Measurements from ENCODE around the gene FPR2.

FPR2 gene

DNA sequence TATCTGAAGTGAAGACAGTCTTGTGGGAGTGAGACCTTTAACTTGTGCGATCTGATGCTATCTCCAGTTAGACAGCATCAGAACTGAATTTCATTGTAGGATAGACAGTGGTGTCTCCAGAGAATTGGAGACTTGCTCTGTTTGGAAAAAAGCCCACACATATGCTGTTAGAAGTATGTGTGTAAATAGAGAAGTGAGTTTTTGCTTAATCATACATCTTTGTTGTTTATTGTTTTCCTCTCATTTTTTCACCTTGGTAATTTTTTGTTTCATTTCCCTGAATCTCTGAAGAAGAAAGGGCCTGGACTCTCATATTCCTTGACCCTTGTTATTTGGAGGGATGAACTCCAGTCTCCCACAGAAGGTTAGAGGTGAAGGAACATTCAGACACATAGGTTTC, 55.7 kb downstream of the FPR2 start:
- no peak for TF ChIP-seq ZFX (IDR thresholded peaks at IDR 0.05; ENCODE audit: borderline replicate concordance)
- TF ChIP-seq CTCF (IDR thresholded peaks at IDR 0.05) = no peak
- H3K27ac ChIP-seq = no peak overlapping the region

DNA sequence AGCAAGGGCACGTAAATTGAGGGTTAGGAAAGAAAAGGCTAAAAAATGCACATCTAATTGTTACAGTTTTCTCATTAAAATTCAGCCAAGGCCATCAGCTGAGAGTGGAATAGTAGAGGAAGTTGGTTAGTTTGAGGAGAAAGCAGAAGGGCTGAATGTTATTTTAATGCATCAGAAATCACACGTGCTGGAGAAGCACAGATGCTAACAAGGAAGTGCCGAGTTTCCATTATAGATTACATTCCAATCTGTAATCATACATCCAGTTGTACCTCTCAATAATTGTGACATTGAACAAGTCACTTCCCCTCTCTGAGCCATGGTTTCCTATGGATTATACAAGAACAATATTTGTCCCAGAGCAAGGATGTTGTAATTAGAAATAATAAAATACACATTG, 59.0 kb downstream of the FPR2 start:
- TF ChIP-seq CTCF (IDR thresholded peaks at IDR 0.05) (no peak), ZFX (IDR thresholded peaks at IDR 0.05; ENCODE audit: borderline replicate concordance) (no peak)
- H3K27ac ChIP-seq = no peak overlapping the region
